Erythroblast (primary cell): ENCODE data around the gene MSLN.

Source experiments
- GATA1 ChIP-seq: IDR thresholded peaks from 2 replicates; pipeline ENCODE4 v1.6.1; 2011; ENCODE audit warnings: low read depth, mild to moderate bottlenecking, control low read depth, low read length, moderate library complexity
- POLR2A ChIP-seq: IDR thresholded peaks from 2 replicates; pipeline ENCODE4 v1.6.1; 2011; ENCODE audit warnings: mild to moderate bottlenecking, low read length

- TF ChIP-seq POLR2A (no peak), GATA1 (no peak)
Measured at GRCh38 chr16:815861-816260, 55.3 kb downstream of the MSLN start.
